WTC11 (cell line): ENCODE data around the gene BBS9. TPM values are rescaled to one million over a fixed set of nuclear protein-coding genes. Genes with fewer than 3 reads are reported as not detected.

Source experiments
- ATAC-seq: fragments of 200-7000 bp; cut with Tn5 transposase; 2 replicates; pipeline ENCODE4 v1.10.0; 2021; ENCODE audit warnings: mild to moderate bottlenecking, moderate library complexity
- CTCF ChIA-PET: fragments of 300-600 bp; sonication (Branson Sonifier 250); formaldehyde crosslinking; loops from one replicate; lab custom pipeline; 2021; ENCODE audit warnings: antibody characterized with exemption; lab: Charles Lee
- POLR2A ChIA-PET: fragments of 350-600 bp; sonication (Branson Sonifier 250); formaldehyde crosslinking; loops from one replicate; lab custom pipeline; 2021; ENCODE audit warnings: antibody characterized with exemption; lab: Charles Lee
- DNase-seq: peaks from one replicate; pipeline ENCODE4 v3.0.0; 2021; ENCODE audit warnings: low spot score
- H3K27ac Mint-ChIP-seq: 2 replicates; pipeline ENCODE4 v1.8.0; 2021; ENCODE audit warnings: mixed read lengths
- H3K27me3 Mint-ChIP-seq: 2 replicates; pipeline ENCODE4 v1.8.0; 2021; ENCODE audit warnings: low read depth, mild to moderate bottlenecking, moderate library complexity, mixed read lengths
- H3K36me3 Mint-ChIP-seq: 2 replicates; pipeline ENCODE4 v1.8.0; 2021; ENCODE audit warnings: mixed read lengths
- H3K4me1 Mint-ChIP-seq: 2 replicates; pipeline ENCODE4 v1.8.0; 2022; ENCODE audit warnings: mixed read lengths
- H3K4me3 Mint-ChIP-seq: 2 replicates; pipeline ENCODE4 v1.8.0; 2021; ENCODE audit warnings: mild to moderate bottlenecking, moderate library complexity, mixed read lengths
- H3K9me3 Mint-ChIP-seq: 2 replicates; pipeline ENCODE4 v1.8.0; 2021; ENCODE audit warnings: mixed read lengths
- ATF1 ChIP-seq: sonication (generic); formaldehyde crosslinking; IDR thresholded peaks from 2 replicates; pipeline ENCODE4 v1.8.1; 2023; ENCODE audit warnings: mild to moderate bottlenecking, moderate library complexity, missing genetic modification reagents
- CBFB ChIP-seq: sonication (generic); formaldehyde crosslinking; IDR thresholded peaks from 2 replicates; pipeline ENCODE4 v1.8.1; 2022; ENCODE audit warnings: mild to moderate bottlenecking, low read depth, missing genetic modification reagents
- FOXK1 ChIP-seq: sonication (generic); formaldehyde crosslinking; IDR thresholded peaks from 2 replicates; pipeline ENCODE4 v1.8.0; 2022; ENCODE audit warnings: mild to moderate bottlenecking, moderate library complexity, missing genetic modification reagents
- GRHL2 ChIP-seq: fragments of 250-450 bp; sonication (Bioruptor Pico); IDR thresholded peaks from 2 replicates; pipeline ENCODE4 v1.8.0; 2022; ENCODE audit warnings: mild to moderate bottlenecking, moderate library complexity; ENCODE audit not compliant: insufficient replicate concordance, severe bottlenecking
- KAT7 ChIP-seq: sonication (generic); formaldehyde crosslinking; IDR thresholded peaks from 2 replicates; pipeline ENCODE4 v1.8.1; 2023; ENCODE audit warnings: missing genetic modification reagents, mild to moderate bottlenecking, borderline replicate concordance
- MXD4 ChIP-seq: fragments of 250-450 bp; sonication (Bioruptor Pico); IDR thresholded peaks from 2 replicates; pipeline ENCODE4 v1.8.0; 2021; ENCODE audit warnings: mild to moderate bottlenecking, moderate library complexity, borderline replicate concordance
- MYBL2 ChIP-seq: sonication (generic); formaldehyde crosslinking; IDR thresholded peaks from 2 replicates; pipeline ENCODE4 v1.8.1; 2023; ENCODE audit warnings: mild to moderate bottlenecking, moderate library complexity, missing genetic modification reagents
- SMAD3 ChIP-seq: sonication (generic); formaldehyde crosslinking; IDR thresholded peaks from 2 replicates; pipeline ENCODE4 v1.8.0; 2022; ENCODE audit warnings: missing genetic modification reagents, mild to moderate bottlenecking, borderline replicate concordance
- TEAD1 ChIP-seq: sonication (generic); formaldehyde crosslinking; IDR thresholded peaks from 2 replicates; pipeline ENCODE4 v1.8.0; 2022; ENCODE audit warnings: mild to moderate bottlenecking, missing genetic modification reagents
- TEAD4 ChIP-seq: sonication (generic); formaldehyde crosslinking; IDR thresholded peaks from 2 replicates; pipeline ENCODE4 v1.8.0; 2022; ENCODE audit warnings: mild to moderate bottlenecking, missing genetic modification reagents
- ZNF317 ChIP-seq: sonication (generic); formaldehyde crosslinking; IDR thresholded peaks from 2 replicates; pipeline ENCODE4 v1.8.1; 2023; ENCODE audit warnings: low read depth, mild to moderate bottlenecking, moderate library complexity, missing genetic modification reagents, borderline replicate concordance
- total RNA-seq: library from RNA; stranded (reverse); gene quantifications from 3 replicates; pipeline ENCODE4 v1.2.3, GENCODE V29; 2021
- TF ChIP-seq, protein P1 (sequence below): sonication (generic); formaldehyde crosslinking; conservative IDR thresholded peaks from 2 replicates; pipeline ENCODE4 v1.8.1; 2023; ENCODE audit warnings: mild to moderate bottlenecking, low read depth, missing genetic modification reagents, moderate library complexity
- TF ChIP-seq, protein P2 (sequence below): sonication (generic); formaldehyde crosslinking; IDR thresholded peaks from 2 replicates; pipeline ENCODE4 v1.8.1; 2022; ENCODE audit warnings: missing genetic modification reagents, borderline replicate concordance
- TF ChIP-seq, protein P3 (sequence below): sonication (generic); formaldehyde crosslinking; IDR thresholded peaks from 2 replicates; pipeline ENCODE4 v1.8.0; 2022; ENCODE audit warnings: mild to moderate bottlenecking, missing genetic modification reagents
- TF ChIP-seq, protein P4 (sequence below): sonication (generic); formaldehyde crosslinking; IDR thresholded peaks from 2 replicates; pipeline ENCODE4 v1.8.1; 2023; ENCODE audit warnings: mild to moderate bottlenecking, missing genetic modification reagents, borderline replicate concordance
- TF ChIP-seq, protein P5 (sequence below): fragments of 250-450 bp; sonication (Bioruptor Pico); conservative IDR thresholded peaks from 2 replicates; pipeline ENCODE4 v1.9.0; 2021; ENCODE audit warnings: mild to moderate bottlenecking

BBS9 gene
- total RNA-seq, 1 experiment from 2014 or later = 56.6 TPM

DNA sequence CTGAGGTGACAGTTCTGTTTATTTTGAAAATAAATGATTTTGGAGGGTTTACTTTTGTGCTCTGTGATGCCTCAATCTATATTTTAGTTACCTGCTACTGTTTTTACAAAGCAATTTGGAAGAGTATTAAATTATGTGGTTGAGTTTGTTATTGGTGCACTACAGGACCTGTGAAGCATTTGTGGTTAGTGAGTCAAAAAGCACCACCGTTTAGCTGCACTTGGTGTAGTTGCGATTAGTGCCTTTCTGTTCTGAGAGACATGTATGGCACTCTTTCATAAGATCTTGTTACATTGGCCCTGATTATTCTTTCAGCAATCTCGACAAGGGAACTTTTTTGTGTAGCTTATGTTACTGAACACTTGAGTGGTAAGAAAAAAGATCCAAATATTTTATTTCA lies 132.2 kb downstream of the BBS9 start:
- ATAC-seq = no peak
- no peak for DNase-seq
- POLR2A ChIA-PET = no interaction called here
- H3K36me3 Mint-ChIP-seq = no peaks in the 10 kb centered on the region
- no peak overlapping the region for H3K27ac Mint-ChIP-seq
- no peak for TF ChIP-seq GRHL2 (CRISPR knock-in tag)
- TF ChIP-seq CBFB = no peak
- TF ChIP-seq TEAD4 (CRISPR knock-in tag) = no peak
- no peak for TF ChIP-seq TEAD1 (CRISPR knock-in tag)
- TF ChIP-seq SMAD3 = no peak
- TF ChIP-seq, protein P1, sequence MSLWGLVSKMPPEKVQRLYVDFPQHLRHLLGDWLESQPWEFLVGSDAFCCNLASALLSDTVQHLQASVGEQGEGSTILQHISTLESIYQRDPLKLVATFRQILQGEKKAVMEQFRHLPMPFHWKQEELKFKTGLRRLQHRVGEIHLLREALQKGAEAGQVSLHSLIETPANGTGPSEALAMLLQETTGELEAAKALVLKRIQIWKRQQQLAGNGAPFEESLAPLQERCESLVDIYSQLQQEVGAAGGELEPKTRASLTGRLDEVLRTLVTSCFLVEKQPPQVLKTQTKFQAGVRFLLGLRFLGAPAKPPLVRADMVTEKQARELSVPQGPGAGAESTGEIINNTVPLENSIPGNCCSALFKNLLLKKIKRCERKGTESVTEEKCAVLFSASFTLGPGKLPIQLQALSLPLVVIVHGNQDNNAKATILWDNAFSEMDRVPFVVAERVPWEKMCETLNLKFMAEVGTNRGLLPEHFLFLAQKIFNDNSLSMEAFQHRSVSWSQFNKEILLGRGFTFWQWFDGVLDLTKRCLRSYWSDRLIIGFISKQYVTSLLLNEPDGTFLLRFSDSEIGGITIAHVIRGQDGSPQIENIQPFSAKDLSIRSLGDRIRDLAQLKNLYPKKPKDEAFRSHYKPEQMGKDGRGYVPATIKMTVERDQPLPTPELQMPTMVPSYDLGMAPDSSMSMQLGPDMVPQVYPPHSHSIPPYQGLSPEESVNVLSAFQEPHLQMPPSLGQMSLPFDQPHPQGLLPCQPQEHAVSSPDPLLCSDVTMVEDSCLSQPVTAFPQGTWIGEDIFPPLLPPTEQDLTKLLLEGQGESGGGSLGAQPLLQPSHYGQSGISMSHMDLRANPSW (CRISPR knock-in tag) = no peak
- TF ChIP-seq MYBL2 (CRISPR knock-in tag) = no peak
- TF ChIP-seq KAT7 = no peak
- TF ChIP-seq, protein P2, sequence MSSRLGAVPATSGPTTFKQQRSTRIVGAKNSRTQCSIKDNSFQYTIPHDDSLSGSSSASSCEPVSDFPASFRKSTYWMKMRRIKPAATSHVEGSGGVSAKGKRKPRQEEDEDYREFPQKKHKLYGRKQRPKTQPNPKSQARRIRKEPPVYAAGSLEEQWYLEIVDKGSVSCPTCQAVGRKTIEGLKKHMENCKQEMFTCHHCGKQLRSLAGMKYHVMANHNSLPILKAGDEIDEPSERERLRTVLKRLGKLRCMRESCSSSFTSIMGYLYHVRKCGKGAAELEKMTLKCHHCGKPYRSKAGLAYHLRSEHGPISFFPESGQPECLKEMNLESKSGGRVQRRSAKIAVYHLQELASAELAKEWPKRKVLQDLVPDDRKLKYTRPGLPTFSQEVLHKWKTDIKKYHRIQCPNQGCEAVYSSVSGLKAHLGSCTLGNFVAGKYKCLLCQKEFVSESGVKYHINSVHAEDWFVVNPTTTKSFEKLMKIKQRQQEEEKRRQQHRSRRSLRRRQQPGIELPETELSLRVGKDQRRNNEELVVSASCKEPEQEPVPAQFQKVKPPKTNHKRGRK (CRISPR knock-in tag) = no peak
- TF ChIP-seq, protein P3, sequence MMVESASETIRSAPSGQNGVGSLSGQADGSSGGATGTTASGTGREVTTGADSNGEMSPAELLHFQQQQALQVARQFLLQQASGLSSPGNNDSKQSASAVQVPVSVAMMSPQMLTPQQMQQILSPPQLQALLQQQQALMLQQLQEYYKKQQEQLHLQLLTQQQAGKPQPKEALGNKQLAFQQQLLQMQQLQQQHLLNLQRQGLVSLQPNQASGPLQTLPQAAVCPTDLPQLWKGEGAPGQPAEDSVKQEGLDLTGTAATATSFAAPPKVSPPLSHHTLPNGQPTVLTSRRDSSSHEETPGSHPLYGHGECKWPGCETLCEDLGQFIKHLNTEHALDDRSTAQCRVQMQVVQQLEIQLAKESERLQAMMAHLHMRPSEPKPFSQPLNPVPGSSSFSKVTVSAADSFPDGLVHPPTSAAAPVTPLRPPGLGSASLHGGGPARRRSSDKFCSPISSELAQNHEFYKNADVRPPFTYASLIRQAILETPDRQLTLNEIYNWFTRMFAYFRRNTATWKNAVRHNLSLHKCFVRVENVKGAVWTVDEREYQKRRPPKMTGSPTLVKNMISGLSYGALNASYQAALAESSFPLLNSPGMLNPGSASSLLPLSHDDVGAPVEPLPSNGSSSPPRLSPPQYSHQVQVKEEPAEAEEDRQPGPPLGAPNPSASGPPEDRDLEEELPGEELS (CRISPR knock-in tag) = no peak
- TF ChIP-seq ATF1 = no peak
- TF ChIP-seq, protein P4, sequence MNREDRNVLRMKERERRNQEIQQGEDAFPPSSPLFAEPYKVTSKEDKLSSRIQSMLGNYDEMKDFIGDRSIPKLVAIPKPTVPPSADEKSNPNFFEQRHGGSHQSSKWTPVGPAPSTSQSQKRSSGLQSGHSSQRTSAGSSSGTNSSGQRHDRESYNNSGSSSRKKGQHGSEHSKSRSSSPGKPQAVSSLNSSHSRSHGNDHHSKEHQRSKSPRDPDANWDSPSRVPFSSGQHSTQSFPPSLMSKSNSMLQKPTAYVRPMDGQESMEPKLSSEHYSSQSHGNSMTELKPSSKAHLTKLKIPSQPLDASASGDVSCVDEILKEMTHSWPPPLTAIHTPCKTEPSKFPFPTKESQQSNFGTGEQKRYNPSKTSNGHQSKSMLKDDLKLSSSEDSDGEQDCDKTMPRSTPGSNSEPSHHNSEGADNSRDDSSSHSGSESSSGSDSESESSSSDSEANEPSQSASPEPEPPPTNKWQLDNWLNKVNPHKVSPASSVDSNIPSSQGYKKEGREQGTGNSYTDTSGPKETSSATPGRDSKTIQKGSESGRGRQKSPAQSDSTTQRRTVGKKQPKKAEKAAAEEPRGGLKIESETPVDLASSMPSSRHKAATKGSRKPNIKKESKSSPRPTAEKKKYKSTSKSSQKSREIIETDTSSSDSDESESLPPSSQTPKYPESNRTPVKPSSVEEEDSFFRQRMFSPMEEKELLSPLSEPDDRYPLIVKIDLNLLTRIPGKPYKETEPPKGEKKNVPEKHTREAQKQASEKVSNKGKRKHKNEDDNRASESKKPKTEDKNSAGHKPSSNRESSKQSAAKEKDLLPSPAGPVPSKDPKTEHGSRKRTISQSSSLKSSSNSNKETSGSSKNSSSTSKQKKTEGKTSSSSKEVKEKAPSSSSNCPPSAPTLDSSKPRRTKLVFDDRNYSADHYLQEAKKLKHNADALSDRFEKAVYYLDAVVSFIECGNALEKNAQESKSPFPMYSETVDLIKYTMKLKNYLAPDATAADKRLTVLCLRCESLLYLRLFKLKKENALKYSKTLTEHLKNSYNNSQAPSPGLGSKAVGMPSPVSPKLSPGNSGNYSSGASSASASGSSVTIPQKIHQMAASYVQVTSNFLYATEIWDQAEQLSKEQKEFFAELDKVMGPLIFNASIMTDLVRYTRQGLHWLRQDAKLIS (CRISPR knock-in tag) = no peak
- no peak for TF ChIP-seq ZNF317 (CRISPR knock-in tag)
- TF ChIP-seq FOXK1 (CRISPR knock-in tag) = no peak
- no peak for TF ChIP-seq MXD4 (CRISPR knock-in tag)
- TF ChIP-seq, protein P5, sequence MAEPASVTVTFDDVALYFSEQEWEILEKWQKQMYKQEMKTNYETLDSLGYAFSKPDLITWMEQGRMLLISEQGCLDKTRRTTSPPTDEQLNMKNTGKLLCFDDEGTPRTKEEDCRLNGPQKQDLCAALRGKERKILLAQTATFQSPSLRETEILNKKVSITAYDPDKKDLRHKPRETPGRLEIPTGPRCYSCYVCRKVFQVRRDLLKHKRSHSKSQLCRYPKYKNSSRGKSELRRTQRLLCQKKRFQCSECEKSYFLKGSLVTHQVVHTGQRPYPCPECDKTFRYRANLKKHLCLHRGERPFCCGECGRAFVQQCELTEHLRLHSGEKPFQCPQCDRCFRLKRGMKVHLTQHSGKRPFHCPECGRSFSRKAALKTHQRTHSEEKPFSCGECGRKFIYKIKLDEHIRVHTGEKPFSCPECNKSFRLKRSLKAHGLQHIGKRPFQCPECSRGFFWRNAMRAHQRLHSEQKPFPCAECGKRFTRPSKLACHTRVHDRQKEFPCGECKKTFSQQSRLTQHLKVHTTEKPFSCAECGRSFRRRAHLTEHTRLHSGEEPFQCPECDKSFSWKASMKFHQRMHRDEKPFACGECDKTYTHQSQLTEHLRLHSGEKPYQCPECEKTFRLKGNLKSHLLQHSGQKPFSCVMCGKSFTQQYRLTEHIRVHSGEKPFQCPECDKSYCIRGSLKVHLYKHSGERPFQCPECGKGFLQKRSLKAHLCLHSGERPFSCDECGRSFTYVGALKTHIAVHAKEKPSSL = no peak
- peaks cover 15% of the 10 kb centered on the region for H3K4me1 Mint-ChIP-seq
- no peaks in the 10 kb centered on the region for H3K27me3 Mint-ChIP-seq
- CTCF ChIA-PET = no interaction called here
- H3K9me3 Mint-ChIP-seq = no peaks in the 10 kb centered on the region
- H3K4me3 Mint-ChIP-seq = no peak overlapping the region
